Left kidney (tissue), 2 donors: ENCODE data around the gene CIDEA. TPM values are rescaled to one million over a fixed set of nuclear protein-coding genes. Genes with fewer than 3 reads are reported as not detected.
"Not testable (repeated sequence)": the region's sequence is repeated elsewhere in the genome, so short reads cannot be mapped to it uniquely, and the experiment has no call there.

Experiments used
- DNase-seq: peaks from one replicate; pipeline ENCODE4 v3.0.0-alpha.2; 2013
- polyA plus RNA-seq: library from polyadenylated mRNA; unstranded; fragments of 120-200 nt; gene quantifications from one replicate; pipeline ENCODE4 v1.2.1, GENCODE V29; 2013; ENCODE audit not compliant: insufficient read length

The CIDEA gene
- polyA plus RNA-seq, 1 donor = not detected

- no peak for DNase-seq
These were observed 15.3 kb upstream of the CIDEA start for GRCh38 chr18:12238826-12239225.

- DNase-seq = no peak
These were observed 14.7 kb upstream of the CIDEA start for GRCh38 chr18:12239431-12239830.

- DNase-seq = no peak
These were observed 11.4 kb upstream of the CIDEA start for GRCh38 chr18:12242658-12243260.

DNA sequence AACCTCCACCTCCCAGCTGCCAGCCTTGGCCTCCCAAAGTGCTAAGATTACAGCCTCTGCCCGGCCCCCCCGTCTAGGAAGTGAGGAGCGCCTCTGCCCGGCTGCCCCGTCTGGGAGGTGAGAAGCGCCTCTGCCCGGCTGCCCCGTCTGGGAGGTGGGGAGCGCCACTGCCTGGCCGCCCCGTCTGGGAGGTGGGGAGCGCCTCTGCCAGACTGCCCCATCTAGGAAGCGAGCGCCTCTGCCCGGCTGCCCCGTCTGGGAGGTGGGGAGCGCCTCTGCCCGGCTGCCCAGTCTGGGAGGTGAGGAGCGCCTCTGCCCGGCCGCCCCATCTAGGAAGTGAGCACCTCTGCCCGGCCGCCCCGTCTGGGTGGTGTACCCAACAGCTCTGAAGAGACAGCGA, 10.9 kb upstream of the CIDEA start:
- not testable (repeated sequence) for DNase-seq

GRCh38 chr18:12245793-12246135, 8.4 kb upstream of the CIDEA start:
- no peak for DNase-seq

GRCh38 chr18:12246849-12247808, 7.0 kb upstream of the CIDEA start:
- no peak for DNase-seq

GRCh38 chr18:12247946-12248345, 6.2 kb upstream of the CIDEA start:
- DNase-seq = no peak

DNA sequence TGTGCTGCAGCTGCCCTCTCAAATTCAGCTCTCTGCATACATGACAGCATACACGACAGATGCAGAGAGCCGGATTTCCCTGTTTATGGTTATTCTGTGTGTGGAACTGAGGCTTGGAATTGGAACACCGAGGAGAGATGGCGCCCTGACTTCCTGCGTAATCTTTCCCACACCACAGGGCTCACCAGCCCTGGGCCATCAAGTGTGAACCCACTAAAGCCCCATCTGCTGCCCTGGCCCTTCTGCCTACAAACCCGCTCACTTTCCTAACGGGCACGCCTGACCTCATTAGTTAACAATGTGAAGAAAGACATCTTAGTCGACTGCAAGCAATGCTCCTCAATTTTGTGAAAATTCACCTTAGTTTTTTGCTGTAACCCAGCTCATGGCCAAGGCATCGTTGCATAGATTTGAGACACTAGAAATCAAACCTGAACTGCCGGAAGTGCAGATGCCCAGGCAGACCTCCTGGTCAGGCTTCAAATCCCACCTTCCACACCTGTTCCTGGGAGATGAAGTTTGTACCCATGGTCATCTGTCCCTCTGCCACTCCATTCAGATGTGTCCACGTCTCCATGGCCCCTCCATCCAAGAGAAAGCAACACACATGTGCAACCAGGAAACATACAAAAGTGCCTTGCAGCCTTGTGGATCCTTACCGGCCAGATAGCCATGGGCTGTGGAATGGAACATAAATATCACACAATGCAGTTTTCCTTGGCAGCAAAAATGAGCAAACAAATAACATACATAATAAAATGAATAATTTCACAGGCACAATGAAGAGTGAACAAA, 5.0 kb upstream of the CIDEA start:
- DNase-seq = no peak

DNA sequence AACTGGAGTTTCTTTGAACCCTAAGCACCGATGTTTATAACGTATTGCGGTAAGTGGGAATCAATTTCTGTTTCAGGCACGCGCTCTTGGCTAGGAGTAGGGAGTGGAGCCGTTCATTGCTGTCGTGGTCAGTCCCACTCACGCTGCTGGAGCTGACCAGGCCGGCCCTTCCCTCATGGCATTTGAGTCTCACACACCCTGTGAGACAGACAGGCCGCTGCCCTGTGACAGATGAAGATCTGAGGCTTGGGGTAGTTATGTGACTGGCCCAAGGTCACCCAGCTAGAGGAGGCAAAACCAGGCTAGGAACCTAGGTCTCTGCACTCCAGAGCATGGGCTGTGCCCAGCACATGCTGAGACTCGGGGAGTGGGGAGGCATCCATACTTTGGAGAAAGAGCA, 2.9 kb upstream of the CIDEA start:
- DNase-seq = no peak

DNA sequence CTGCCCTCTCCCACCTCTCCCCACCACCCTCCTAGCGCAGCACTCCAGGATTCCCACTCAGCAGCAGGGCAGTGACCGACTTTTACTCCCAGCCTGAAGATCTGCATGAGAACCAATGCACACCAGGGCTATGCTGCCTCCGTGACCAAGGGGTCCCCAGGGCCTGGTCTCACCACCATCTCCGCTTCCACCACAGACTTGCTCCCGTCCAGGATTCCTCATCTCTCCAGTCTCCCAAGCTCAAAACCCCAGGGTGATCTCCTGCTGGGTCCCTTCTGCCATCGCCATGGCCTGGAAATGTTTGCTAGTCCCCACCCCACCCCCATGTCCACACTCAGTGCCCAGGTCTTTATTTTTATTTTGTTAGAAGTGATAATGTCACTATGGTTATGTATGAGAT, 2.1 kb upstream of the CIDEA start:
- DNase-seq = no peak

GRCh38 chr18:12253027-12253426, 1.1 kb upstream of the CIDEA start:
- DNase-seq = no peak

GRCh38 chr18:12253663-12254135, 462 bp upstream of the CIDEA start:
- DNase-seq = no peak

GRCh38 chr18:12254820-12255511, 805 bp downstream of the CIDEA start:
- no peak for DNase-seq

- no peak for DNase-seq
These were observed 1.5 kb downstream of the CIDEA start for GRCh38 chr18:12255626-12256026.

DNA sequence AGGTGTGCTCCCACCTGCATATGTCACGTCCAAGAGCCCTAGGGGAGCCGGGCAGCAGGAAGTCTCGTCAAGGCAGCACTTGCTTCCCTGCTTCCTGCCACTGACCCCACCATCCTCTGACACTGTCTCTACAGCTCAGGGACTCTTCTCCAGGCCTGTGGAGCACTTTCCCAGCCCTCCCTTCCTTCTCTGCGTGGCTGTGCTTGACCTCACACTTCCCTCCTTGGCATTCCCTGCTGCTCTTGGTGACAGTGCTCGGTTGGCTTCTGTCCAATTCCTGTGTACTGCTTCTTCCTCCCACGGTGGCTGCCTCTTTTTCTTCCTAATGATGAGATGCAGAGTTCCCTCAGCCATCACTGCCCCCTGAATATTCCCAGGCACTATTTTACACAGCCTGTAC, 2.8 kb downstream of the CIDEA start:
- no peak for DNase-seq

DNA sequence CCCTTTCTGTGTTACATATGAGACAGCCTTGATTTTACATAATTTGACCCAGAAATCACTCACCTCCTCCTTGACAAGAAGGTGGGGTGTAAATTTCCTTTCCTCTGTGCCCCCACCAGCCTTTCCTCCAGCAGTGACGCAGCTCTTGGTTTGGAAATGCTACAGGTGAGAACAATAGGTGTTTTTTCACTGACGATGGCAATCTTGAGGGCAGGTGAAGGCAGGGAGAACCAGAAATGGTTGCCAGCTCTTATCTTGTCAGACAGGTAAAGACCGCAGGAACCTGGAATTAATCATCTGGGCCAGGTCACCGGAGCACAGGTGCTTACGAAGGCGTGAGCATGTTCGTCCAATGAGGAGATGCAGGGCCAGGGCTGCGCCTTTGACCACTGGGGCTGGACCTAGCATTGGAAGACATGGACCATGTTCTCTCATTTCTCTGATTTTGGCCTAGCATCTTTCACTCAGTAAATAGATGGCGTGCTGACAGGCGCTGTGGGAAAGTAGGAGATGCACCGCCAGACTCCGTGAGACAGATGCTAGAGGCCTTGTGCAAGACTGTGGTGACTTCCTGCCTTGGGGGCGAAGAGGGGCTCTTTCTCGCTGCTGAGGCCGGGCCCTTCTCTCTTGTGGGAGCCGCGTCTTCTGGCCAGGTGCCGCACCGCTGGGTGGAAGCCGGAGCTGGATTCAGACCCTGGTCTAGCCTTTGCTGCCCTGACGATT, 4.0 kb downstream of the CIDEA start:
- DNase-seq = no peak

DNA sequence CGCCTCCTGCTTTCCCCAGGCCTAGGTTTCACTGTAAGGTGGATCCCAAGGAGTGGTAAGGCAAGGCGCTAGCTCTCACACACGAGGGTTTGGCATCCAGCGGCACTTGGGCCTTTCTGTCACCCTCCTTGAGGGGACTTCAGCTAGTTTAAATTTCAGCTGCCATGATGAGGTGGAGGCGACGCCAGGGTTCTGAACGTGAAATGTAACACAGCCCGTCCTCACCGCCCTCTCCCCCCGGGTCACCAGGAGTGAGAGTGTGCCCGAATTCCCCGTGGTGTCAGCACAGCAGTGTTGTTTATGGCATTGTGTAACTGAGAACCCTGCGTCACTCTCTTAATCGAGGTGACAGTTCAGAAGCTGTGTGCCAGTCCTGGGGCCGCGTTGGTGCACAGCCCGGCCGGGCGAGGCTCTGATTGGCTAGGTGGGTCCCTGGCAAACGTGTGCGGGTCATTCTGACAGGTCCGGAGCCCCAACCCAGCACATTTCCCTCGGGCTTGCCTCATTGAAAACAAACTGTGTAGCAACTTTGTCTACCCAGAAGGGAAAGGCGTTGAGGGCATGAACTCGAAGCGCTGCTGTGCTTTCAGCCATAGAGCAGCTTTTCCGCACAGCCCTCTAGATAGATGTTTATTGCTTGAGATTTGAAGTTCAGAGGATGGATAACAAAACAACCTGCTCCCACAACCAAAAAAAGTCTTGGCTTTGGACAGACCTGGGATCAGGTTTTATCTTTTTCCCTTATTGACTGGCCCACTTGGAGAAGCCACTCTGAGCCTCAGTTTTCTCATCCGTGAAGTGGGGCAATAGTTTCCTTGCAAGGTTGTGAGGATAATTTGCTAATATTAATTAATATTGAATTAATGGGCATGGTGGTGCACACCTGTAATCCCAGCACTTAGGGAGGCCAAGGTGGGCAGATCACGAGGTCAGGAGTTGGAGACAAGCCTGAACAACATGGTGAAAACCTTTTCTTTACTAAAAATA, 4.9 kb downstream of the CIDEA start:
- DNase-seq = peak; percentile 50

DNA sequence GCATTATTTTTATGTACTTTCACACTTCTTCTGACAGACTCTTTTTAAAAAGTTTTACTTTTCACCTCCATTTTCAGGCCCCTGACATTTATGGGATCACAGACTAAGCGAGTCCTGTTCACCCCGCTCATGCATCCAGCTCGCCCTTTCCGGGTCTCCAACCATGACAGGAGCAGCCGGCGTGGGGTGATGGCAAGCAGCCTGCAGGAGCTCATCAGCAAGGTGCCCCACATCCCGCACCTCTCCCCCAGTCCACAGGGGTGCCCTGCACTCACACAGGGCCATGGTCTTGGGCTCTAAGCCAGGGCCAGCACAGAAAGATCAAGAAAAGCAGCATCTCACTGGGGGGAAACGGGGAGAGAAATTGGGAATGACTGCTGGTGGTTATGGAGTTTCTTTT, 8.6 kb downstream of the CIDEA start:
- DNase-seq = no peak

DNA sequence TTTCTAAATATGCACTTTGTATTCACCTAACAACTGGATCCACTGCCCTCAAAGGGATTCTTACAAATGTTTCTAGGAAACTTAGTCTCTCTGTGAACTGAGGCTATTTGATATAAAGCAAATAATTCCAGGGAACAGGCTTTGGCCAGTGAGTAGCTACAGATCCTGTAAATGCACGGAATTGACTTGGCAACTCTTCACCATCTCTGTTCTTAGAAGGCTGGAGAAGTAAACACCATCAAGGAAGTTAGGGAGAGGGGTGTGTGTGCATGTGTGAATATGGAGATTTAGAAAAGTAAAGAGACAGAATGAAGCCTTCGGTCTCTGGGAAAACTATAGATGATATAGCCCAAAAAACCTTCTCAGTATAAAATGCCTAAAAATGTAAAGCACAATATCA, 10.7 kb downstream of the CIDEA start:
- no peak for DNase-seq
